MV-4-11 (cell line): ENCODE measurements around the gene DCX.
A peak's percentile ranks its signal among the peaks of the same experiment; 100 is the strongest.
"Not testable (repeated sequence)": the region's sequence is repeated elsewhere in the genome, so short reads cannot be mapped to it uniquely, and the experiment has no call there.

Experiments
- DNase-seq: peaks from one replicate; lab custom pipeline; 2025; lab: John Stamatoyannopoulos, UW

DCX gene

GRCh38 chrX:111372086-111372485 is 39.9 kb downstream of the DCX start:
- DNase-seq, result no peak

GRCh38 chrX:111365770-111366325 is 46.1 kb downstream of the DCX start:
- DNase-seq, result no peak

- no peak for DNase-seq
Observed at GRCh38 chrX:111363741-111364140, 48.3 kb downstream of the DCX start.

- DNase-seq, result no peak
Observed at GRCh38 chrX:111361751-111362150, 50.2 kb downstream of the DCX start.

- DNase-seq, result no peak
Observed at GRCh38 chrX:111360839-111361238, 51.2 kb downstream of the DCX start.

- DNase-seq, result no peak
Observed at GRCh38 chrX:111355523-111356115, 56.4 kb downstream of the DCX start.

GRCh38 chrX:111354496-111354895 is 57.5 kb downstream of the DCX start:
- no peak for DNase-seq

- no peak for DNase-seq
Observed at GRCh38 chrX:111353793-111354192, 58.2 kb downstream of the DCX start.

GRCh38 chrX:111352424-111352823 is 59.6 kb downstream of the DCX start:
- peak; percentile 78 for DNase-seq

- no peak for DNase-seq
Observed at GRCh38 chrX:111349934-111350333, 62.1 kb downstream of the DCX start.

- no peak for DNase-seq
Observed at GRCh38 chrX:111349101-111349500, 62.9 kb downstream of the DCX start.

- DNase-seq, result no peak
Observed at GRCh38 chrX:111348429-111348828, 63.6 kb downstream of the DCX start.

- not testable (repeated sequence) for DNase-seq
Observed at GRCh38 chrX:111346150-111346549, 65.8 kb downstream of the DCX start.

- no peak for DNase-seq
Observed at GRCh38 chrX:111340054-111340453, 71.9 kb downstream of the DCX start.

- no peak for DNase-seq
Observed at GRCh38 chrX:111339212-111339611, 72.8 kb downstream of the DCX start.

GRCh38 chrX:111338095-111338698 is 73.8 kb downstream of the DCX start:
- no peak for DNase-seq

- DNase-seq, result no peak
Observed at GRCh38 chrX:111337067-111337637, 74.8 kb downstream of the DCX start.

- DNase-seq, result no peak
Observed at GRCh38 chrX:111336141-111336540, 75.9 kb downstream of the DCX start.

GRCh38 chrX:111329370-111329769 is 82.6 kb downstream of the DCX start:
- DNase-seq, result no peak

GRCh38 chrX:111328858-111329257 is 83.1 kb downstream of the DCX start:
- no peak for DNase-seq

- peak; percentile 76 for DNase-seq
Observed at GRCh38 chrX:111322231-111322855, 89.6 kb downstream of the DCX start.

GRCh38 chrX:111319451-111319850 is 92.5 kb downstream of the DCX start:
- DNase-seq, result no peak

- DNase-seq, result no peak
Observed at GRCh38 chrX:111318901-111319300, 93.1 kb downstream of the DCX start.
